ENCODE results near the gene TRPT1. TPM values are rescaled to one million over a fixed set of nuclear protein-coding genes. Genes with fewer than 3 reads are reported as not detected.

Gene TRPT1
- total RNA-seq, 1 donor from 2014 or later = 43.2 TPM

DNA sequence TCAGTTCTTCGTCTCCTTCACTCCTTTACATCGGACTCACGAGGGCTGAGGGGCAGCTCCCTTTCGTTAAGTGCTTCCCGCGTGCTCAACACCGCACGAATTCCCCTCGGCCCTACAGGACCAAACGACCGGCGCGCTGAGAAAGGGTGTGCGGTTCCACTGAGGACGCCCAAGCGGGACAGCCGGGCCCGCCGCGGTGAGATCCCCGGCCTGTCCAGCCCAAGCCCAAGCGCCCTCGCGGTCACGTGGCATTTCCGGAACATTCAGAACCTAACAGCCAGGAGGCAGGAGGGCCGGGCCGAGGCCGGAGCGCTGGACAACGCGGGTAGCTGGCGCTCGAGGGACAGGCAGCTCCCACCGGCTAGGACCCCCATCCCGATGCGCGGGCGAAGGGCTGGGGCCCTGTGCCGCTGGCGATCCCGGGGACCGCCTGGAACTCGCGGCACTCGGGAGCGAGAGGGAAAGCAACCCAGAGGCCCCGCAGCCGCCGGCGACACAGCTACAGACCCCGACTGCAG is 40.8 kb downstream of the TRPT1 start:
- peak overlapping the region; percentile 98 for H3K4me3 Mint-ChIP-seq
- TF ChIP-seq, protein P1, sequence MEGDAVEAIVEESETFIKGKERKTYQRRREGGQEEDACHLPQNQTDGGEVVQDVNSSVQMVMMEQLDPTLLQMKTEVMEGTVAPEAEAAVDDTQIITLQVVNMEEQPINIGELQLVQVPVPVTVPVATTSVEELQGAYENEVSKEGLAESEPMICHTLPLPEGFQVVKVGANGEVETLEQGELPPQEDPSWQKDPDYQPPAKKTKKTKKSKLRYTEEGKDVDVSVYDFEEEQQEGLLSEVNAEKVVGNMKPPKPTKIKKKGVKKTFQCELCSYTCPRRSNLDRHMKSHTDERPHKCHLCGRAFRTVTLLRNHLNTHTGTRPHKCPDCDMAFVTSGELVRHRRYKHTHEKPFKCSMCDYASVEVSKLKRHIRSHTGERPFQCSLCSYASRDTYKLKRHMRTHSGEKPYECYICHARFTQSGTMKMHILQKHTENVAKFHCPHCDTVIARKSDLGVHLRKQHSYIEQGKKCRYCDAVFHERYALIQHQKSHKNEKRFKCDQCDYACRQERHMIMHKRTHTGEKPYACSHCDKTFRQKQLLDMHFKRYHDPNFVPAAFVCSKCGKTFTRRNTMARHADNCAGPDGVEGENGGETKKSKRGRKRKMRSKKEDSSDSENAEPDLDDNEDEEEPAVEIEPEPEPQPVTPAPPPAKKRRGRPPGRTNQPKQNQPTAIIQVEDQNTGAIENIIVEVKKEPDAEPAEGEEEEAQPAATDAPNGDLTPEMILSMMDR (conservative IDR thresholded peaks at IDR 0.05) = peak; percentile 52
- no peaks in the 10 kb centered on the region for H3K9me3 Mint-ChIP-seq
- peaks cover 8% of the 10 kb centered on the region for H3K36me3 Mint-ChIP-seq (ENCODE audit: low read depth)
- H3K27ac Mint-ChIP-seq (ENCODE audit: unreplicated experiment) = peak overlapping the region; percentile 99
- no peak for DNase-seq (ENCODE audit: low read depth, low spot score)
- no peaks in the 10 kb centered on the region for H3K27me3 Mint-ChIP-seq (ENCODE audit: low read depth)
- peaks cover 47% of the 10 kb centered on the region for H3K4me1 Mint-ChIP-seq

DNA sequence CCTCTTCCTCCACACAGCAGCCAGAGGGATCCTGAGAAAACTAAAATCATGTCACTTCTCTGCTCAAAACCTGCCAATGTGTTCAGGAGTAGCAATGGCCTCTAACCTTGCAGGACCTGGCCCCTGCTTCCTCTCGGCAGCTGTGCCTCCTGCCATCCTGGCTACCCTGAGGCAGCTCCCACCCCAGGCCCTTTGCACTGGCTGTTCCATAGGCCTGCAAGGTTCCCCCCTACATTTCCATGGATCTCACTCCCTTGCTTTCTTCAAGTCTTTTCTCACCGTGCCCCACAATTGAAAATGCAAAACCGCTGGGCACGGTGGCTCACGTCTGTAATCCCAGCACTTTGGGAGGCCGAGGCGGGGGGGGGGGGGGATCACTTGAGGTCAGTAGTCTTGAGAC is 42.1 kb downstream of the TRPT1 start:
- H3K27ac Mint-ChIP-seq (ENCODE audit: unreplicated experiment) = no peak overlapping the region
- TF ChIP-seq, protein P1 (conservative IDR thresholded peaks at IDR 0.05) = no peak
- peaks cover 5% of the 10 kb centered on the region for H3K36me3 Mint-ChIP-seq (ENCODE audit: low read depth)
- H3K27me3 Mint-ChIP-seq (ENCODE audit: low read depth) = no peaks in the 10 kb centered on the region
- no peak for DNase-seq (ENCODE audit: low read depth, low spot score)
- H3K4me1 Mint-ChIP-seq = peaks cover 44% of the 10 kb centered on the region
- peak overlapping the region; percentile 64 for H3K4me3 Mint-ChIP-seq
- no peaks in the 10 kb centered on the region for H3K9me3 Mint-ChIP-seq

DNA sequence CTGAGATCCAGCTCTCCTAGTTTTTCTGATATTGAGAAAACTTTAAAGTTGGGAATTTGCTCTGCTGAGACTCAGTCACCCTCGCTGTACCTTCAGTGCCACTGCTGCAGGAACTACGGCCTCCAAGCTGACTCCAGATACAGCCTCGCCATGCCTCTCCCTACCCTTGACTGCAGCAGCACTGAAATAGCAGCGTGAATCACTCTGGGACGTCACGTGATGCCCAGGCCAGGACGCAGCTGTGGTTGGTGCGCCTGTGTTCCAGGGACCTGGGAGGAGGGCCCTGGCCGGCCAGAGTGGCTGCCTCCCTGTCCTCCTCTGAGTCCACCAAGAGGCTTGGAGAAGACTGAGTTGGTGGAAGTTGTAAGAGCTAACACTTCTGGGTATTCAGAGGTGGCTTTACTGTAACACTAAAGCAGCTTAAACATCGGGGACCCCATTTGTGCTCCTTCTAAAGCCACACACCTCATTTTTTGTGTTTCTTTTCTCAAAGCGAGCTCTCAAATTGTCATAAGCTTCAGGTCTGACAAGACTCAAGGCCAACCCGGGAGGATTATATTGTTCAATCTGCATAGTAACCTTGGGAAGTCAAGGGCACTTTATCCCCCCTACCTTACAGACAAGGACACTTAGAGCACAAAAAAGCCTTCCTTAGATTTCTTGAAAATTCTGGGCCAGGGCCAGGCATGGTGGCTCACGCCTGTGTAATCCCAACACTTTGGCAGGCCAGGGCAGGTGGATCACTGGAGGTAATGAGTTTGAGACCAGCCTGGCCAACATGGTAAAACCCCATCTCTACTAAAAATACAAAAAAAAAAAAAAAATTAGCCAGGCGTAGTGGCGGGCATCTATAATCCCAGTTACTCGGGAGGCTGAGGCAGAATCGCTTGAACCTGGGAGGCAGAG is 44.2 kb downstream of the TRPT1 start:
- Mint-ChIP-seq H3K9me3 (no peaks in the 10 kb centered on the region), H3K4me1 (peaks cover 50% of the 10 kb centered on the region), H3K27me3 (ENCODE audit: low read depth) (no peaks in the 10 kb centered on the region), H3K27ac (ENCODE audit: unreplicated experiment) (peak overlapping the region; percentile 65), H3K36me3 (ENCODE audit: low read depth) (peaks cover 5% of the 10 kb centered on the region), H3K4me3 (peak overlapping the region; percentile 84)
- DNase-seq (ENCODE audit: low read depth, low spot score) = peak; percentile 55
- TF ChIP-seq, protein P1 (conservative IDR thresholded peaks at IDR 0.05) = no peak

DNA sequence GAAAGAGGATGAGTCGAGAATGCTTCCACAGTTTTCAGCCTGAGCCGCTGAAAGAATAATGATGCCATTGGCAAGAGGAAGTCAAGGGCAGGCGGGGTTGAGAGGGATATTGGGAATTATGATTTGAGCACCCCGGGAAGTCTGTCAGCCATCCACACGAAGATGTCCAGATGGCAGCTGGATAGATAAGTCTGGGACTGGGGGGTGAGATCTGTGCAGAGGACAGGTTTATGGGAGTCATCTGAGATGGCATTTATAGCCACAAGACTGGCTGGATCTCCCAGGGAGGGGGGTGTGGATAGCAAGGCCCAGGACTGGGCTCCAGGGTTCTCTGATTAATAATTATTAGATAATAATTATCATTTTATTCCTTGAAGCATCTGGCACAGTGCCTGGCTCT is 45.1 kb downstream of the TRPT1 start:
- peaks cover 48% of the 10 kb centered on the region for H3K4me1 Mint-ChIP-seq
- TF ChIP-seq, protein P1 (conservative IDR thresholded peaks at IDR 0.05) = no peak
- H3K27ac Mint-ChIP-seq (ENCODE audit: unreplicated experiment) = peak overlapping the region; percentile 35
- DNase-seq (ENCODE audit: low read depth, low spot score) = no peak
- peak overlapping the region; percentile 65 for H3K4me3 Mint-ChIP-seq
- H3K36me3 Mint-ChIP-seq (ENCODE audit: low read depth) = peaks cover 4% of the 10 kb centered on the region
- H3K27me3 Mint-ChIP-seq (ENCODE audit: low read depth) = no peaks in the 10 kb centered on the region
- H3K9me3 Mint-ChIP-seq = no peaks in the 10 kb centered on the region

DNA sequence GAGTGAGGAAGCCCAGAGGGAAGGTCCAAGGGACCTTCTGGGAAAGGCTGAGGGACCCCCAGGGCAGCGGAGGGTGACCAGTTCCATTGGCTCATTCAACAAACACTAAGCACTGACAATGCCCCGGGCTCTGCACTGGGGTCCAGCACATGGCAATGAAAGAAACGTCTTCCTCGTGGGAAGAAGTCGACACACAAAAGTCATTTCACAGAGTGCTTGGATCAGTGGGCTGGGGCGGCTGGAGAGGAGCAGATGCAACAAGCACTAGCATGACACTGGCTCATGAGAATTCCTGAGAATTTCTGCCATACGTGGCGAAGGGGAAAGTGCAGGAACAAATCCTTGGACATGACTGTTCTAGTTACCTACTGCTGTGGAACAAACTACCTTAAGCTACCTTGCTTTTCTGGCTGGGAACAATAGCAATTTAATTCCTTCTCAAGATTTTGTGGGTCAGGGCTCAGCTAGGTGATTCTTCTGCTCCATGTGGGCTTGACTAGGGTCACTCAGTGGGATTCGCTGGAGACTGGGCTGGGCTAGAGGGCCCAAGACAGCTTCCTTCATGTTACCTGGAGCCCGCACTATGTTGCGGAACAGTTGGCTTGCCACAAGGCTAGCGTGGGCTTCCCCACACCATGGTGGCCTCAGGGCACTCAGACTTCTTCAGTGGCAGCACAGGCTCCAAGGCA is 46.9 kb downstream of the TRPT1 start:
- TF ChIP-seq, protein P1 (conservative IDR thresholded peaks at IDR 0.05) = no peak
- Mint-ChIP-seq H3K9me3 (peaks cover 2% of the 10 kb centered on the region), H3K27me3 (ENCODE audit: low read depth) (no peaks in the 10 kb centered on the region), H3K4me3 (no peak overlapping the region), H3K4me1 (peaks cover 39% of the 10 kb centered on the region), H3K36me3 (ENCODE audit: low read depth) (peaks cover 4% of the 10 kb centered on the region), H3K27ac (ENCODE audit: unreplicated experiment) (no peak overlapping the region)
- DNase-seq (ENCODE audit: low read depth, low spot score) = no peak
